RWPE1 (cell line): ENCODE data around the gene MXD1.

Experiments used
- CTCF ChIA-PET: fragments of 350-600 bp; sonication (Branson Sonifier 250); formaldehyde crosslinking; extraction: SDS; loops from one replicate; lab custom pipeline; 2021; lab: Yijun Ruan, JAX
- POLR2A ChIA-PET: fragments of 400-600 bp; formaldehyde crosslinking; extraction: SDS; loops from one replicate; lab custom pipeline; 2020; ENCODE audit warnings: antibody characterized with exemption; ENCODE audit not compliant: low non-redundant PET; lab: Yijun Ruan, JAX
- DNase-seq: peaks from one replicate; pipeline ENCODE4 v3.0.0; 2012; ENCODE audit warnings: low spot score
- H3K27ac ChIP-seq: fragments of 450-650 bp; 2 replicates; pipeline ENCODE4 v1.5.1; 2017
- TF ChIP-seq, protein P1 (sequence below): fragments of 450-650 bp; conservative IDR thresholded peaks from 2 replicates; pipeline ENCODE4 v1.5.1; 2017; ENCODE audit warnings: low read depth, mild to moderate bottlenecking

The MXD1 gene

GRCh38 chr2:69902213-69902922 is 12.5 kb upstream of the MXD1 start:
- TF ChIP-seq, protein P1, sequence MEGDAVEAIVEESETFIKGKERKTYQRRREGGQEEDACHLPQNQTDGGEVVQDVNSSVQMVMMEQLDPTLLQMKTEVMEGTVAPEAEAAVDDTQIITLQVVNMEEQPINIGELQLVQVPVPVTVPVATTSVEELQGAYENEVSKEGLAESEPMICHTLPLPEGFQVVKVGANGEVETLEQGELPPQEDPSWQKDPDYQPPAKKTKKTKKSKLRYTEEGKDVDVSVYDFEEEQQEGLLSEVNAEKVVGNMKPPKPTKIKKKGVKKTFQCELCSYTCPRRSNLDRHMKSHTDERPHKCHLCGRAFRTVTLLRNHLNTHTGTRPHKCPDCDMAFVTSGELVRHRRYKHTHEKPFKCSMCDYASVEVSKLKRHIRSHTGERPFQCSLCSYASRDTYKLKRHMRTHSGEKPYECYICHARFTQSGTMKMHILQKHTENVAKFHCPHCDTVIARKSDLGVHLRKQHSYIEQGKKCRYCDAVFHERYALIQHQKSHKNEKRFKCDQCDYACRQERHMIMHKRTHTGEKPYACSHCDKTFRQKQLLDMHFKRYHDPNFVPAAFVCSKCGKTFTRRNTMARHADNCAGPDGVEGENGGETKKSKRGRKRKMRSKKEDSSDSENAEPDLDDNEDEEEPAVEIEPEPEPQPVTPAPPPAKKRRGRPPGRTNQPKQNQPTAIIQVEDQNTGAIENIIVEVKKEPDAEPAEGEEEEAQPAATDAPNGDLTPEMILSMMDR, result no peak
- peak overlapping the region; percentile 57 for H3K27ac ChIP-seq
- POLR2A ChIA-PET, result no interaction called here
- no peak for DNase-seq
- CTCF ChIA-PET, result no interaction called here

- ChIA-PET POLR2A (no interaction called here), CTCF (no interaction called here)
- TF ChIP-seq, protein P1, result no peak
Measured at GRCh38 chr2:69907216-69907615, 7.7 kb upstream of the MXD1 start.

DNA sequence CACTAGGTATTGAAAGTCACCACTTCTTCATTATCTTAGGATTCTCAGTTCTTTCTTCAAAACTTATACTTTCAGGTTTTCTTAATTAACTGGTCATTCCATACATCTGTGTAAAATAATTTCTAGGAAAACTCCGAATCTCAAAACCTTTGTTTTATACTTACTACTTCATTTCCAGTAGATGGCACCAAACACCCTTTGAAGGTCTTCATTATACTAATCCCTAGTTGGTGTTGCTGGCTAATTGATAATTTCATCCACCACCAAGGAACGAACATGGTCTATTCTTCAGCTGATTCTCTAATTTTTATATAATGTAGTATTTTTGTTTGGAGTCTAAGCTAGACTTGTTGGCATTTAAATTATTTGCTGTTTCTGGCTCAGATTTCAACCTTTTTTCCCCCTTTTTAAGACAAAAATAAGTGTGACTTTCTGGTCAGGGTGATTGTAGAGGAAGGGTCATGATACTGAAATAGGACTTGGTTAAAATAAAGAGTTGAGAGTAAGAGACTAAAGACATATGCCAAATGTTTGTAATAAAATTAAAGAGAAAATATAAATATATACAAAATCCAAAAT is 2.8 kb upstream of the MXD1 start:
- TF ChIP-seq, protein P1, result peak; percentile 57
- DNase-seq, result peak; percentile 50
- ChIA-PET CTCF (interaction anchor here (0.6 to 1.5 kb wide), 4 partner anchors 230 to 1783 kb away, joined by 3 to 4 read pairs (median 4); no protein-coding TSS in a partner anchor), POLR2A (no interaction called here)
- H3K27ac ChIP-seq, result no peak overlapping the region

More at GRCh38 chr2:69907216-69907615, 7.7 kb upstream of the MXD1 start:
- H3K27ac ChIP-seq, result no peak overlapping the region
- DNase-seq, result no peak

DNA sequence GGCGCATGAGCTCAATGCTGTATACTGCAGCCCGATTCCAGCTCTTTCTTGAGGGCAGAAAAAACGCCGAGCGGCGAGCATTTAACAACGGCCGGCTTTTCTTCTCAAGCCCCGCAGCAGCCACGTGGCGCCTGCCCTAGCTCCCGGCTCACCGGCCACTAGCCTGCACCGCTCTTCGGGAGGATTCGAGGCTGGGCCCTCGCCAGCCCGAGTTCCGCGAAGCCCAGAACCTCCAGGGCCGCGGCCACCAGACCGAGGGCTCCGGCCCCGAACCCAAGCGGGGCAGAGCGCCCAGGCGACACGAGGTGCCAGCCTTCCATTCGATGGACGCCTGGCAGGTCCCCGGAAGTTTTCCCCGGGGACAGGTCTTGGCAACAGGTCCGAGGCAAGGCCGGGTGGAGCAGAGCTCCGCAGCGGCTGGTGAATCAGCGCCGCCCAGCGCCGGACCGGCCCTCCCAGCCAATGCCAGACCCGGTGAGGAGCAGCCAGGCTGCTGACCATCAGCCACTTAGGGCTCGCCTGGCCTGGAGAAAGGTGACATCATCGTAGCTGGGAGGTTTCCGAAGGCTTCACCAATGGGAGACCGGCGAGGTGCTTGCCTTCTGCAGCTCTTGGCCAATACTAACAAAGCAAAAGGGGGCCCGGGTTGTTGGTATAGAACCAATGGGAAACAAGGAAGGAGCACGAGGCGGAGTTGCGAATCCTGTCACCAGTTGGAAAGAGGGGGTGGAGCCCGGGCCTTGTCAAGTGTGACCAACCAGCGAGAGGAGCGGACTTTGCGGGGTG is 552 bp upstream of the MXD1 start:
- DNase-seq, result peak; percentile 99
- peak overlapping the region; percentile 86 for H3K27ac ChIP-seq
- TF ChIP-seq, protein P1, result no peak
- POLR2A ChIA-PET, result interaction anchor here (0.6 to 2.7 kb wide), 13 partner anchors 20 to 379 kb away, joined by 3 to 18 read pairs (median 3); partner anchors contain the start of gene SNRPG
- CTCF ChIA-PET, result interaction anchor here (0.6 to 1.0 kb wide), 3 partner anchors 83 to 220 kb away, joined by 3 read pairs; no protein-coding TSS in a partner anchor

- ChIA-PET POLR2A (interaction anchor here (0.6 to 2.7 kb wide), 4 partner anchors 168 to 349 kb away, joined by 3 to 18 read pairs (median 4); no protein-coding TSS in a partner anchor), CTCF (interaction anchor here (1.2 kb wide), 1 partner anchor 155 kb away, joined by 6 read pairs; no protein-coding TSS in a partner anchor)
- no peak overlapping the region for H3K27ac ChIP-seq
- DNase-seq, result no peak
- TF ChIP-seq, protein P1, result no peak
Measured at GRCh38 chr2:69916106-69916505, 1.2 kb downstream of the MXD1 start.

DNA sequence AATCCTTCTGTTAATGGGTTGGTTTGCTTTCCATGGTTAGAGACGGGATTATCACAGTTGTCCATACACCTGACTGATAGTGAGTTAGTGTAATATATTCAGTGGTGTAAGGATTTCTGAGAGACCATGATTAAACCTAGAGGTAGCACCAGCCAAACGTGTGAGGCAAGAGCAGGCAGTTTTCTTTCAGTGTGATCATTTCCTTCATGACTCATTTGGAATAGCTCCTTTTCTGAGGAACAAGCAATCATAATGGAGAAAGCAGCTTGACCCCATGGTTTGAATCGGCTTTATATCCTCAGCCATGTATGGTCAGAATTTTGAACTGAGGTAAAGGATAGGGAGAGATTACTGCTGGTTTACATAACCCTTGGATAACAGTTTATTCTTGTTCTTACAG is 2.9 kb downstream of the MXD1 start:
- ChIA-PET POLR2A (no interaction called here), CTCF (no interaction called here)
- H3K27ac ChIP-seq, result no peak overlapping the region
- TF ChIP-seq, protein P1, result no peak
- DNase-seq, result peak; percentile 72
